ENCODE results near the gene SLC24A3.

- TF ChIP-seq TCF7L2 (IDR thresholded peaks at IDR 0.05; ENCODE audit: borderline replicate concordance, low read depth, low read length) (no peak), KLF16 (tag by site-specific recombination; IDR thresholded peaks at IDR 0.05) (no peak), YY1 (tag by site-specific recombination; IDR thresholded peaks at IDR 0.05) (no peak), ZNF521 (tag by site-specific recombination; IDR thresholded peaks at IDR 0.05) (no peak), ZNF785 (tag by site-specific recombination; IDR thresholded peaks at IDR 0.05) (no peak), SETDB1 (IDR thresholded peaks at IDR 0.05; ENCODE audit: insufficient read length, low read length) (no peak), ZNF473 (tag by site-specific recombination; IDR thresholded peaks at IDR 0.05) (no peak), SCRT2 (tag by site-specific recombination; IDR thresholded peaks at IDR 0.05) (no peak), REST (tag by site-specific recombination; IDR thresholded peaks at IDR 0.05) (no peak), PATZ1 (tag by site-specific recombination; IDR thresholded peaks at IDR 0.05) (no peak), ZNF747 (tag by site-specific recombination; IDR thresholded peaks at IDR 0.05) (no peak)
- TF ChIP-seq, protein P1, sequence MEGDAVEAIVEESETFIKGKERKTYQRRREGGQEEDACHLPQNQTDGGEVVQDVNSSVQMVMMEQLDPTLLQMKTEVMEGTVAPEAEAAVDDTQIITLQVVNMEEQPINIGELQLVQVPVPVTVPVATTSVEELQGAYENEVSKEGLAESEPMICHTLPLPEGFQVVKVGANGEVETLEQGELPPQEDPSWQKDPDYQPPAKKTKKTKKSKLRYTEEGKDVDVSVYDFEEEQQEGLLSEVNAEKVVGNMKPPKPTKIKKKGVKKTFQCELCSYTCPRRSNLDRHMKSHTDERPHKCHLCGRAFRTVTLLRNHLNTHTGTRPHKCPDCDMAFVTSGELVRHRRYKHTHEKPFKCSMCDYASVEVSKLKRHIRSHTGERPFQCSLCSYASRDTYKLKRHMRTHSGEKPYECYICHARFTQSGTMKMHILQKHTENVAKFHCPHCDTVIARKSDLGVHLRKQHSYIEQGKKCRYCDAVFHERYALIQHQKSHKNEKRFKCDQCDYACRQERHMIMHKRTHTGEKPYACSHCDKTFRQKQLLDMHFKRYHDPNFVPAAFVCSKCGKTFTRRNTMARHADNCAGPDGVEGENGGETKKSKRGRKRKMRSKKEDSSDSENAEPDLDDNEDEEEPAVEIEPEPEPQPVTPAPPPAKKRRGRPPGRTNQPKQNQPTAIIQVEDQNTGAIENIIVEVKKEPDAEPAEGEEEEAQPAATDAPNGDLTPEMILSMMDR (tag by site-specific recombination; IDR thresholded peaks at IDR 0.05) = no peak
These were observed 62.1 kb downstream of the SLC24A3 start for GRCh38 chr20:19274412-19275015.
